CD4-positive, alpha-beta T cell treated with Interleukin-15 for 4 hours (primary cell): ENCODE results near the gene POLR3B.
"Not testable (repeated sequence)": the region's sequence is repeated elsewhere in the genome, so short reads cannot be mapped to it uniquely, and the experiment has no call there.

ENCODE experiments used
- DNase-seq: peaks from one replicate; pipeline ENCODE4 v3.0.0-alpha.2; 2020; ENCODE audit warnings: low spot score

POLR3B gene

DNA sequence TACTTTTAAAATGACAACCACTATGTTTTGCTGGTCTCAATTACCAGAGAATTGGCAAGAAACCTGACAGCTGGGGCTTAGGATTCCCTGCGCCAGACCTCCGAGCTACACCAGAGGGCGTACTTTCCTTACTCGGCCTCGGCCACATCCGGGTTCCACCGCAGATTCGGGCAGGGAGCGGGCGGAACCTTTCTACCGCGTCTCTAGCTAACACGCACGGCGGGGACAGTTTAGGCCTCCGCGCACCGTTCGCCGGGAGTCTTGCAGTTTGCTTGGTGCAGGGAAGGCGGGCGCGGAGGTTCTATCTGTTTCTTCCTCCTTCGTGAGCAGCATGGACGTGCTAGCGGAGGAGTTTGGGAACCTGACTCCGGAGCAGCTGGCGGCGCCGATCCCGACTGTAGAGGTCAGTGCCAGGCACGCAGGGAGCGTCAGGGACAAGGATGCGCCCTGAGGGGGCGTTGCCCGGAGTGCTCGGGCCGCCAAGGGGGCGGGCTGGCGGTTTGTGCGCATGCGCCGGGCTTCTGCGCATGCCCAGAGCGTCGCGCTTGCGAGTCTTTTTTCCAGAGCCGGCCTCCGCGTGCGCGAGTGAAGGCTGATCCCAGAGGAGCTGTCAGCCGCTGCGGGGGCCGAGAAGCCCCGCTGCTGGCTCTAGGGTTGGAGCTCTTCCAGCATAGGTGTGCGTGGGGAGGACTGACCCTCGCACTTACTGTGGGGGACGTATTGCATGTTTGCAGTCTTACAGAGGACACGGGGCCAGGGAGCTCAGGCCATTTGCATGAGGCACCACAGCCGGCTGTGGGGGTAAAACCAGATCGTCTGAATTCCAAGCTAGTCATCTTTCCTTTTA, at the start of gene POLR3B:
Gene POLR3B, plus strand, starts transcription at position 200 of the 847 bp plus-strand sequence. Its CDS starts 132 bp downstream, at position 332.
- peak; percentile 96 for DNase-seq

DNA sequence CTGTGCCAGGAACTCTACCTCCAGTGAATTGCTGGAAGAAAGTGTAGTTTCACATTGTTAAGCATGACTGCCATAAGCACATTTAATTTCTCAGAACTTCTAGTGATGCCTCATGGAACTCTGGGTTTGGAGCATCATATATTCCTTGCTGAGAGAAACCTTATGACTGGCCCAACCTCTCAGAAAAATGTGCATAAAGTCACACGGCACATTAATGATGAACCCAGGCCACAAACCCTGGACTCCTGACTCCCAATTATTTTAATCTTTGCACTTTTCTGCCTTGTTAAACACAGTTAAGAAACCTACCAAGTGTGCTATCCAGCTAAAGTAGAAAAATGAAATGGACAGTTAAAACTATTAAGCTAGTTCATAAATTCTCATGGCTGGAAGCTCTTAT, 49.4 kb upstream of the POLR3B start:
- no peak for DNase-seq

DNA sequence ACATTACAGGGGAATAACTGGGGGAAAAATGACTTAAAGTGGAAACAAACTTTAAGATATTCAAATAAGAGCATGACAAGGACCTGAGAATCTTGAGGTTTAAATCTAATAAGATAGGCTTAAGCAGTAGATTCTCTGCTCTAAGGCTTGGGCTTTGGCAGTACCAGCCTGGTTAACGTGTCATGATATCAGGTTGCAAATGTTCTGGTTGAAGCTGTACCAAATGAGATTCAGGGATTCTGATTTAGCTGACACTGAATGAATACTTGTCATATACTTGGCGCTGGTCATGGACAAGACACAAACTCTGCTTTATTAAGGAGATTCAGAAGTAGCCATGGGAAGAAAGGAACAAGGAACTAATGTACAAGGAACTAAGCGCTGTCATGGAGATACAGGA, 48.9 kb upstream of the POLR3B start:
- no peak for DNase-seq

DNA sequence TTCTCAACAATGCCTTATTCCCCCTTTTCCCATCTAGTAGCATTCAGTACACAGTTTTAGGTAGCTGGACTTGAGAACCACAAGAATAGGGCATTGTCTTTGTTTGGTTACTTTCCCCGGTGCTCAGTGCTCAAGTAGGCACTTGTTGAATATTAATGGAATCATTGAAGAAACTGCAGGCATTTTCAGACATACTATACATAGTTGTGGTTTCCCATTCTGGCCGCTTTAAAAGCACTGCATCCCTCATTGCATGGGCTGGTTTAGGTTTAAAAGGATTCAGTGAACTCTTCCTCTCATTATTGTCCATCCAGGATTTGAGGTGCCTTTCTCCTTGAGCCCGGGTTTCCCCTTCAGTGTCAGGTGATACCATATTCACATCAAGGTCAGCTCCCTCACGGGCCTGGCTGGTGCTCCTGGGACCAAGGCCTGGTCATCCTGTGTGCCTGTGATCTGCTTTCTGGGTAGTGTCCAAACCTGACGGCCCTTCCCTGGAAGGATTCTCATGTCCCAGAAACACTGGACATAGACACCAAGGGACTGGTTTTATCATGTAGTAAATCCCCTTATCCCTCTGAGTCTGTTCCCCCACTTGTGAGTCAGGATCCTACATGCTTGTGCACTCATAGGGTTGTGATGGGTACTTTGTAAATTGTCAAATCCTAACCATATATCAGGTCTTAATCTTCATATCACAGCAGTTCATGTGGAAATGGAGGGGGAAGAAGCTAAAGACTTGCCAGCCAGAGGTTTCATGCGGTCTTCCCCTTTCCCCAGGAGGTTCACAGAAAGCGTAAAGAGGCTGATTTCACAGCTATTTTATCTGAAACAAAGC, 47.7 kb upstream of the POLR3B start:
- DNase-seq: no peak

- DNase-seq: no peak
Measured at GRCh38 chr12:106310687-106311086, 46.9 kb upstream of the POLR3B start.

- no peak for DNase-seq
Measured at GRCh38 chr12:106311139-106311538, 46.4 kb upstream of the POLR3B start.

DNA sequence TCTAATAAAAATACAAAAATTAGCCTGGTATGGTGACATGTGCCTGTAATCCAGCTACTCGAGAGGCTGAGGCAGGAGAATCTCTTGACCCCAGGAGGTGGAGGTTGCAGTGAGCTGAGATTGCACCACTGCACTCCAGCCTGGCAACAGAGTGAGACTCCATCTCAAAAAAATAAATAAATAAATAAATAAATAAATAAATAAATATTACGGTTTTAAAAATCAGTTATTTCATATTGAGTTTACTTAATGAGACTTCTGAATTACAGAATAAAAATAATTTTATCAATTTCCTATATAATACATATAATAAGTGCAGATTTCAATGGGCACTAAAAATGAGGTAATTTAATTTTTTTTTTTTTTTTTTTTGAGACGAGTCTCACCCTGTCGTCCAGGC, 44.1 kb upstream of the POLR3B start:
- DNase-seq: not testable (repeated sequence)

DNA sequence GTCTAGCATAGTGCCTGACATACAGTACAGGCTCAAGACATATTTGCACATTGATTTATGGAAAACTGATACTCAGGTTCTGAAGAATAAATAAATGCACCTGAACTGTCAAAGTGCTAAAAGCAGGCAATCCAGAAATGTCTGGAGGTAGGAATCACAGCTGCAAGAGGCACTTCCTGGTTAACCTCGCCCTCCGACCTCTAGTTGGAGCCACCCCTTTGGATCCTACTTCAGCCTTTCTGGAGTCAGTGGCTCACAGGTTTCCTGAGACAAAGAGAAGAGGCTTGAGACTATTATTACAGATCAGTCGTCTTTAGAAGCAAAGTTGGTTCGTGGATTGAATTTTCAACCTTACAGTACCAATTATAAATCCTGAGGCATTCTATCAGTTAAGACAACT, 42.0 kb upstream of the POLR3B start:
- no peak for DNase-seq

- DNase-seq: no peak
Measured at GRCh38 chr12:106317406-106318082, 40.0 kb upstream of the POLR3B start.

DNA sequence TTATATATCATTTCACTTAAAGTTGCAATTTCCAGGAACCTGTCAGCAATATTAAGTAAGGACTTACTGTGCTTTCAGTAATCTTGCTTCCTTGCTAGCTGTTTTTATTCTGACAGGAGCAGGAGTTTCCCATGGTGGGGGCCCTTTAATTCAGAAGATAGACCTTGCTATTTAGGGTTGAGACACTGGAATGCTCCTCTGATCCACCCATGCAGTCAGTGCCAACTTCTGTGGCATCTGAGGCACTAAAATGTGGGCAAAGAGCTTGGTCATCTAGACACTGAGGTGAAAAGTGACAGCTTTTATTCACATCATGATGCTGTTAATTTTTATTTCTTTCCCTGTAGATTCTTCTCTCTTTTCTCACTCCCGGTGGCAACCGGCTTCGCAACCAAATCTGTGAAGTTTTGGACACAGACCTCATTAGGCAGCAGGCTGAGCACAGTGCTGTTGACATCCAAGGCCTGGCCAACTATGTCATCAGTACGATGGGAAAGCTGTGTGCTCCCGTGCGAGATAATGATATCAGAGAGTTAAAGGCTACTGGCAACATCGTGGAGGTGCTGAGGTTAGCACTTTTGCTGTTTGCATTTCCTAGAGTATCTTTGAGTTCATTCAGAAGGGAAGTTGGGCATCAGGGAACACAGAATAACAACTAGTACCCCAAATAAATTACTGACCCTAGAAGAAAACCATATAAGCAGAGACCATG, 36.3 kb upstream of the POLR3B start:
- DNase-seq: no peak

GRCh38 chr12:106323537-106323936, 34.0 kb upstream of the POLR3B start:
- no peak for DNase-seq

GRCh38 chr12:106327309-106327869, 30.2 kb upstream of the POLR3B start:
- no peak for DNase-seq

DNA sequence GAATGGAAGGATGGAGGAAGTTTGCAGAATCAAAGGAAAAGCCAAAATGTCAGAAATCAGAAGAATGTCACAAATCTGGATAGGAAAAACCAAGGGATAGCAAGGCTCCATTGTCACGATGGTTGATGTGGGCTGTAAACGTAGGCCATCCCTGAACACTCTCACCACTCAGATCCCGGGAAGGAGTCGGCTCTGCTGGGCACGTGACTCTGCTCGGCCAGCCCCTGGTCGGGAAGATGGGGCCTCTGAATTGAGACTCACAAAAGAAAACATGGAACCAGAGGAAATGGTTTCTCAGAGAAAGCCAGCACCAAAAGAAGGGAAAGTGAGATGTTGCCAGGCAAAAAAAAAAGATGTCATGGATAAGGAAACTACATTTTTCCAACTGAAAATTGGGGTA, 28.8 kb upstream of the POLR3B start:
- DNase-seq: no peak

- no peak for DNase-seq
Measured at GRCh38 chr12:106329231-106329982, 28.1 kb upstream of the POLR3B start.

DNA sequence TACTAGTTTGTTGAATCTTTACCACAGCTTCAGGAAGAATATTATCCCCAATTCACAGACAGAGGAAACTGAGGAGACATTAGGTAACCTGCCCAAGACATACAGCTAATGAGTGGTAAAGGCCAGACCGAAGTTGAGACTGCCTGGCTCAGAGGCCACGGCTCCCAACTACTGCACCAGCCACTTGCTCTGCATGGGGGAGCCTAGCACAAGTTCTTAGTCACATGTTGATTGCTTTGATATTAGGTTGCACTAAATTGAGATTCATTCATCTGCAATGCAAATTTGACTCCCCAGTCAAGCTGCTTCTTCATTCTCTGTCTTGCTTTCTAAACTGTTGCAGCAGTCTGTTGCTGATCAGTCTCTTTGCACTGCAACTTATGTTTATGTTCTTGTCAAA, 25.9 kb upstream of the POLR3B start:
- no peak for DNase-seq

GRCh38 chr12:106332536-106332935, 25.0 kb upstream of the POLR3B start:
- DNase-seq: no peak

DNA sequence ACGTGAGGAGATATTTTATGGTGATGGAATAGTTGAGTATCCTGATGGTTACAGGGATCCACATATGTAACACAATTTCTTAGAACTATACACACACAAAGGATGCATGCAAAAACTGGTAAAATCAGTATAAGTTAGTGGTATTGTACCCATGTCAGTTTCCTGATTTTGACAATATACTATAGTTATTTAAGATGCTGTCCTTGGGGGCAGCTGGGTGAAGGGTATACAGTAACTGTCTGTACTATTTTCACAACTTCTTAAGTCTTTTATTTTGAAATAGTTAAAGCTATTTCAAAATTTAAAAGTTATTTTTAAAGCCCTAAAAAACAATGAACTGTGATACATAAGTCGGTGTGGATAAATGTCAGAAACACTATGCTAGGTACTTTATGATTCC, 24.5 kb upstream of the POLR3B start:
- no peak for DNase-seq

DNA sequence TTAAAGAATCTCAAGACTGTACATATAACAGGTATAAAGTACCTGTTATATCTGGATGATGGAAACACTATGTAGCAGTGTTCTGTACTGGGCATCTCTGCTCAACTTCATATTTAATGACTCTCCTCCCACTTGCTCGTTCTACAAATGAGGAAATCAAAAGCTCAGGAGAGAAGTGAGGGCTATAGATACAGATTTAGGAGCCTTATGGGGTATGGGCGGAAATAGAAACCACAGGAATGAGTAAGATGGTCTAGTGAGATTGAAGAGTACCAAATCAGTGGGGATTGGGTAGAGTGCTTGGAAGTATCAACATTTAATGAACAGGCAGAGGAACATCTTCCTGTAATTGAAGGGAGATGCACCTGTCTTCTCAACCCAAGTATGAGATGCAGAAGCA, 23.8 kb upstream of the POLR3B start:
- DNase-seq: no peak

GRCh38 chr12:106341086-106341877, 16.3 kb upstream of the POLR3B start:
- no peak for DNase-seq
